A673 (cell line): Measurements from ENCODE around the gene KRTAP26-1.

Experiments used
- EZH2 ChIP-seq: fragments of 200-600 bp; sonication (generic); IDR thresholded peaks from 2 replicates; pipeline ENCODE4 v1.6.1; 2017; ENCODE audit warnings: borderline replicate concordance, low read depth, mild to moderate bottlenecking, mixed read lengths, antibody characterized with exemption, low read length; ENCODE audit not compliant: poor library complexity, severe bottlenecking
- TF ChIP-seq, protein P1 (sequence below): fragments of 300-800, 200-600 bp; sonication (generic); conservative IDR thresholded peaks from 2 replicates; pipeline ENCODE4 v1.5.1; 2017; ENCODE audit warnings: low read depth, mild to moderate bottlenecking, antibody characterized with exemption, low read length, moderate library complexity, mixed read lengths

- TF ChIP-seq, protein P1, sequence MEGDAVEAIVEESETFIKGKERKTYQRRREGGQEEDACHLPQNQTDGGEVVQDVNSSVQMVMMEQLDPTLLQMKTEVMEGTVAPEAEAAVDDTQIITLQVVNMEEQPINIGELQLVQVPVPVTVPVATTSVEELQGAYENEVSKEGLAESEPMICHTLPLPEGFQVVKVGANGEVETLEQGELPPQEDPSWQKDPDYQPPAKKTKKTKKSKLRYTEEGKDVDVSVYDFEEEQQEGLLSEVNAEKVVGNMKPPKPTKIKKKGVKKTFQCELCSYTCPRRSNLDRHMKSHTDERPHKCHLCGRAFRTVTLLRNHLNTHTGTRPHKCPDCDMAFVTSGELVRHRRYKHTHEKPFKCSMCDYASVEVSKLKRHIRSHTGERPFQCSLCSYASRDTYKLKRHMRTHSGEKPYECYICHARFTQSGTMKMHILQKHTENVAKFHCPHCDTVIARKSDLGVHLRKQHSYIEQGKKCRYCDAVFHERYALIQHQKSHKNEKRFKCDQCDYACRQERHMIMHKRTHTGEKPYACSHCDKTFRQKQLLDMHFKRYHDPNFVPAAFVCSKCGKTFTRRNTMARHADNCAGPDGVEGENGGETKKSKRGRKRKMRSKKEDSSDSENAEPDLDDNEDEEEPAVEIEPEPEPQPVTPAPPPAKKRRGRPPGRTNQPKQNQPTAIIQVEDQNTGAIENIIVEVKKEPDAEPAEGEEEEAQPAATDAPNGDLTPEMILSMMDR = no peak
- no peak for TF ChIP-seq EZH2
Measured at GRCh38 chr21:30289215-30289614, 30.9 kb downstream of the KRTAP26-1 start, which contains the start of gene KRTAP25-1.
